NCI-H2196 (cell line): Measurements from ENCODE around the gene RPL13.
"Not testable (repeated sequence)": the region's sequence is repeated elsewhere in the genome, so short reads cannot be mapped to it uniquely, and the experiment has no call there.

Source experiments
- DNase-seq: peaks from one replicate; lab custom pipeline; 2025; ENCODE audit not compliant: unreplicated experiment; lab: John Stamatoyannopoulos, UW

RPL13 gene

DNA sequence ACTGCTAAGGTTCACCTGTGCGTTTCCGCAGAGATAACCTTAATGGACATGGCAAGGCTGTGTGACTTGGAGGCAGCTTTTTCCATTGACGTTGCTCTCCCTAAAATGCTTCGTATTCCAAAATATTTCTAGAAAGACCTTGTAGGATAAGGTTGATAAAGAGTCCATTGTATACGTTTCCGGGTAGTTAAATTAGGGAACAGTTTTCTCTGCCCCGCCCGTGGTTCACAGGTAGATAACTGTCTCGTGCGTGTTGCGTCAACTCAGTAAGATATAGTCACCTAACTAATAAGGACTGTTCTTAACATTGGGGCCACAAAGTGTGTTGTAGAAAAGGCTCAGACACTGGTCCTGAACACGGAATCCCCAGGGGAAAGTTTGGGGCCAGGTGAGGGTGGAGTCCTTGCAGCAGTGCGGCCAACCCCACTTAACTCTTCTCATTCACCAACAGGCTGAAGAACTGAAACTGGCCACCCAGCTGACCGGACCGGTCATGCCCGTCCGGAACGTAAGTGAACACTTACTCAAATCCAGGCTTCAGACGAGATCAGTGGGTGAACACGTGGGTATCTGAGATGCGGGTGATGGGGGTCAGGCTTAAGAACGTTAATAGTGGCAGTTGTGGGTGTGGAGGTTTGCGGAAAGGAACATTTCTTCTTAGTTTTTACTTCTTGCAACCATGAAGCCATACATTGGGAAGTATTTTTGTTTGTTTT lies 1.6 kb downstream of the RPL13 start:
- DNase-seq: no peak

DNA sequence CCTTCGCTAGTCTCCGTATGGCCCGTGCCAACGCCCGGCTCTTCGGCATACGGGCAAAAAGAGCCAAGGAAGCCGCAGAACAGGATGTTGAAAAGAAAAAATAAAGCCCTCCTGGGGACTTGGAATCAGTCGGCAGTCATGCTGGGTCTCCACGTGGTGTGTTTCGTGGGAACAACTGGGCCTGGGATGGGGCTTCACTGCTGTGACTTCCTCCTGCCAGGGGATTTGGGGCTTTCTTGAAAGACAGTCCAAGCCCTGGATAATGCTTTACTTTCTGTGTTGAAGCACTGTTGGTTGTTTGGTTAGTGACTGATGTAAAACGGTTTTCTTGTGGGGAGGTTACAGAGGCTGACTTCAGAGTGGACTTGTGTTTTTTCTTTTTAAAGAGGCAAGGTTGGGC lies 2.5 kb downstream of the RPL13 start:
- no peak for DNase-seq

DNA sequence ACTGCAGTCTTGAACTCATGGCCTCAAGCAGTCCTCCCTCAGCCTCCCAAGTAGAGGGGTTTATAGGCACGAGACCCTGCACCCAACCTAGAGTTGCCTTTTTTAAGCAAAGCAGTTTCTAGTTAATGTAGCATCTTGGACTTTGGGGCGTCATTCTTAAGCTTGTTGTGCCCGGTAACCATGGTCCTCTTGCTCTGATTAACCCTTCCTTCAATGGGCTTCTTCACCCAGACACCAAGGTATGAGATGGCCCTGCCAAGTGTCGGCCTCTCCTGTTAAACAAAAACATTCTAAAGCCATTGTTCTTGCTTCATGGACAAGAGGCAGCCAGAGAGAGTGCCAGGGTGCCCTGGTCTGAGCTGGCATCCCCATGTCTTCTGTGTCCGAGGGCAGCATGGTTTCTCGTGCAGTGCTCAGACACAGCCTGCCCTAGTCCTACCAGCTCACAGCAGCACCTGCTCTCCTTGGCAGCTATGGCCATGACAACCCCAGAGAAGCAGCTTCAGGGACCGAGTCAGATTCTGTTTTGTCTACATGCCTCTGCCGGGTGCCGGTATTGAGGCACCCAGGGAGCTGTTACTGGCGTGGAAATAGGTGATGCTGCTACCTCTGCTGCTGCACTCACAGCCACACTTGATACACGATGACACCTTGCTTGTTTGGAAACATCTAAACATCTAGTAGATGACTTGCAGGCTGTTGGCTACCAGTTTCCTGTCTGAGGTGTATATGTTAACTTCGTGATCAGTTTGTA lies 3.3 kb downstream of the RPL13 start:
- no peak for DNase-seq

DNA sequence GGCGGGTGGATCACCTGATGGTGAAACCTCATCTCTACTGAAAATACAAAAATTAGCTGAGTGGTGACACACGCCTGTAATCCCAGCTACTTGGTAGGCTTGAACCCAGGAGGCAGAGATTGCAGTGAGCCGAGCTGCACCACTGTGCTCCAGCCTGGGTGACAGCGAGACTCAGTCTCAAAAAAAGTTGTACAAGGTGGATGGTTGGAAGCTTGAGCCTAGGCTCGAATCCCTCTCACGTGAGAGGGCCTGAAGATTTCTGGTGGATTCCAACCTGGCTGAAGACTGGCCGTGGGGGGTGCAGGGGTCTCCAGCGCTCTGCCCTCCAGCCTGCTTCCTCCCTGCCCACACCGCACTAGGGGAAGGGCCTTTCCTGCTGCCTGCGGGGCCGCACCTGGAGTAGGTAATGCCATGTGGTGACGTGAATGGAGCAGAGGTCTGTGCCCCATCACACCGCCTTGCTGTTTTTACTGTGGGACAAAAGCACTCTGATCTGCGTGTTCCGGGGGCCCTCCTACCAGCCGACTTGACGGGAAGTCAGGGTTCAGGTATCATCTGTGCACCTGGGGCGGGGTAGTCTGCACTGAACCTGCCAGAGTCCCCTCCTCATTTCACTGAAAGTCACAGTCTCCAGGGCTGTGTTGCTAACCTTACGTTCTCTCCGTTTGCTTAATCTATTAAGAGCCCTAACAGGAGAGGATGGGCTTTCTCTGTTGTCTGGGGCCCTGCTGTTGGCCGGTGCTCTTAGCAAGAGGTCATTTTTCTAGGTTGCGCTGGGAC lies 4.2 kb downstream of the RPL13 start:
- DNase-seq: no peak

DNA sequence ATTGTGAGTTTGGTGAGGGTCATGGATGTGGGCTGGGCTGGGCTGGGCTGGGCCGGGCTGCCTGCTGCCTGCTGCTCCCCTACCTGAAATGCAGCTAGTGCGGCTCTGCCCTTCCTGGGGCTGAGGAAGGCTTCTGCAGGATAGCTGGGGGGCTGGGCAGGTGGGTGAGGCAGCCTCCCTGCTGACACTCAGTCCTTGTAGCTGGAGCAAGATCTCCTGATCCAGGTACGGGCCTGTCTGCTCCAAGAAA lies 4.7 kb downstream of the RPL13 start:
- DNase-seq: no peak

DNA sequence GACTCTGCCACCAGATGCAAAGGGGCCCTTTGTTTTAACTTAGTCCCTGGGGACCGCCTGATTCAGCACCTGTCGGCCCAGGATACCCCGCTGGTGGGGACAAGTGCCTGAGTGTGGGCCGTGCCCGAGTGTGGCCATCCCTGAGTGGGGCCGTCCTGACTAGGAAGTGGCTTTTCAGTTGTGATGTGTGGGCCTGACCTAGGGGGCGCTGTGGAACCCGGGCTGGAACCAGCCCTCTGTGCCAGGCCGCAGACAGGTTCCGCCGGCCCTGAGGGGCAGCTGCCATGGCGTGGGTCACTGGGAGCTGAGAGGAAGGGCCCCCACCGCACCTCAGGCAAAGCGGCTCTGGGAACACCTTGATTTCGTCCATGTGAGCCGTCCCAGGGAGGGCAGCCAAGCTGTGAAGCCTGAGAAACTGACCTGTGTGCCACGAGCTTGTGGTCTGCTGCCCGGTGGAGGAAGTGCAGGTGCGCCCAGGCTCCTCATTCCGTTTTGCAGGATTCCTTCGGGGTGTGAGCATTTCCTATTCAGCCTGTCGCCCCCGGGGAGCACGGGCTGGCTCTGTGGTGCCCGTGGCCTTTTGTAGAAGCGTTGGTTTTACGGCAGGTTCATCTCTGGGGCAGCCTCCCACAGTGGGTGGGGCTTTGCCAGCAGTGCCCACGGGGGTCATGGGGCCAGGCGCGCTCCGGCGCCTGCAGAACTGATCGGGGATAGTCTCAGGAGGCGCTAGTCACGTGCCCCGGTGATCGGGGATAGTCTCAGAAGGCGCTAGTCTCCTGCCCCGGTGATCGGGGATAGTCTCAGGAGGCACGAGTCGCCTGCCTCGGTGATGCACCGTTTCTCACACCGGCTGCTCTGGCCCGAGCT lies 5.3 kb downstream of the RPL13 start:
- DNase-seq: no peak

DNA sequence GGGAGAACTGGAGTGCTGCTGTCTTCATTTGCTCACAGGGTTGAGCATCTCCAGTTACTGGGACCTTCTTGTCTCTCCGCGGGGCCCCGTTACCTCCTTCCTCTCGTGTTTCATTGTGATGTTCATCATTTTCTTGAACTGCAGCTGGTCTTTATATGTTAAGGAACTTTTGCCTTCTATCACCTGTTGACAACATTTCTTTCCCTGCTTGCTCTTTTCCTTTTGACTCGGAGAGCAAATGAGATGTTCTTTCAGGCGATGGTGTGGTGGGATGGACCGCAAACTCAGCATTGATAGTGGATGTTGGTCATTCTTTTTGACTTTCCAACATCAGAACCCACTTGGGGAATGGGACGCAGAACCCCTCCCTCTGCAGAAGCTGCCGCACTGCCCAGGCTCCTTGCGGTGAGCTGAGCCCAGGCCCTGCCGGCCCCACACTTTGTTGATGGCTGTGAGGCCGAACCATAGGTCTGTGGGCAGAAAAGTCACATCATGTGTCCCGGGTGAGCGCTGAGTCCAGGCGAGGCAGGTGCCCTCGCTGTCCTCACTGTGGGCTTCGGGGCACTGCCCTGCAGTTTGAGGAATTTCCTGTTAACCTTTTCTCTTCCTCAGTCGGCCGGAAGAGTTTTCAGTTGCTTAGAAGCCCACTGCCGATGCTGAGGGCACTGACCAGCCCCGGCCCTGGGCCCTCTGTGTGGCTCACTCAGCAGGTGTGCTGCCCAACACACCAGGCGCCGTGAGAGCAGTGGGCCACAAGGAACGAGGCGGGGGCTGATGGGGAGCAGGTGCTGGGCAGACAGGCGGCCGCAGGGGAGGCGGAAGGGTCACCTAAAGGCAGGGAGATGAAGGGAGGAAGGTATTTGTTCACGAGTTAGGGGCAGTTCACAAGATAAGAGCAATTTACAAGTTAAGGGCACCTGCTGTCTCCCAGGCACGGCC lies 7.4 kb downstream of the RPL13 start:
- no peak for DNase-seq

DNA sequence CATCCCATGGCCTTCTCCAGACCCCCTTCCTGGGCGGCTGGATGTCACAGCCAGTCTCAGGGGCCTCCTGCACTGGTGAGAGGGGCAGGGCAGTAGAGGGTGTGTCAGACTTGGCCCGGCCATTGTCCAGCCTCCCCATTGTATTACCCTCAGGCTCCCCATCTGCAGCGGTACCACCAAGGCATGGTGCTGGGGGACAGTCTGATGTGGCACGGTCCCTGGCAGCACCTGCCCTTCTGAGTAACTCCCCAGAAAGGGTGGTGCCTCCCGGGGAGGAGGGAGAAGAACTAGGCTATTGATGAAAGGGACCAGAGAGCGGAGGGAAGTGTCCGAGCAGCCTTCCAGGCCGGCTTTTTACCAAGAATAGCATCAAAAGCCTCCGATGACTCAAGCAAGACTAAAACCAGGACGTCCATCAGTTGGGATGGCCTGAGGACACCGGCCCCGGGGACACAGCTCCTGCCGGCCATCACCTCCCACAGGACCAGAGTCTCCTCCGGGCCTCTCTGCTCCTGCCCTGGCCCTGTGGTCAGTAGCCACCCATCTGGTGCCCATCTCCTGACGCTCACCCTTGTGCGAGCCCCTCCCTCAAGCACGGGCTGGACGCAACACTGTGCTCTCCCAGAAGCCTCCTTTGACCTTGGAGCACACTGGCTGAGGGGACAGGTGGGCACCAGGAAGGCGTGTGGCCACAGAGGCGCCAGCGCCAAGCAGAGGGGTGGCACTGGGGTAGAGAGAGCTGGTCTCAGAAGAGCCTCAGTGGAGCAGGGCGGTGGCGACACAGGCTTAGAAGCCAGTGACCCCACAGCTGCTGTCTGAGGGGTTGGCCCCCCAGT lies 9.2 kb downstream of the RPL13 start:
- no peak for DNase-seq

DNA sequence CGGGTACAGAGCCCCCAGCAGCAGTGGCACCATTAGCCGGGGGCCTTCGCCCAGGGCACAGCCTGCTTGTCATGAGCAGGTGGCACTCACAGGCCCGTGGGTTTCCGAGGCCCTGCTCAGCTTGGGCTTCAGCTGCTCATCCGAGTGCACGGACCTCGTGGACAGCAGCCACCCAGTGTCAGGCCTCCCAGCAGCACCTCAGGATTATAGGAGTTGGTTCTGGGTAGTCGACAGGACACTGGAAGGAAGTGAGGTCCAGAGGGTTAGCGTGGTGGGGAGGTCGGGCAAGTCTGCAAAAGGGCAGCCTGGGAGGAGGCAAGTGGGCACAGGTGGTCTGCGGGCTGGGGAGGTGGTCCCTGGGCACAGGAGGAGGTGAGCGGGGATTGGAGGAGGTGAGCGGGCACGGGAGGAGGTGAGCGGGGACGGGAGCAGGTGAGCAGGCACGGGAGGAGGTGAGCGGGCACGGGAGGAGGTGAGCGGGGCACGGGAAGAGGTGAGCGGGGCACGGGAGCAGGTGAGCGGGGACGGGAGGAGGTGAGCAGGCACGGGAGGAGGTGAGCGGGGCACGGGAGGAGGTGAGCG lies 10.0 kb downstream of the RPL13 start:
- no peak for DNase-seq

DNA sequence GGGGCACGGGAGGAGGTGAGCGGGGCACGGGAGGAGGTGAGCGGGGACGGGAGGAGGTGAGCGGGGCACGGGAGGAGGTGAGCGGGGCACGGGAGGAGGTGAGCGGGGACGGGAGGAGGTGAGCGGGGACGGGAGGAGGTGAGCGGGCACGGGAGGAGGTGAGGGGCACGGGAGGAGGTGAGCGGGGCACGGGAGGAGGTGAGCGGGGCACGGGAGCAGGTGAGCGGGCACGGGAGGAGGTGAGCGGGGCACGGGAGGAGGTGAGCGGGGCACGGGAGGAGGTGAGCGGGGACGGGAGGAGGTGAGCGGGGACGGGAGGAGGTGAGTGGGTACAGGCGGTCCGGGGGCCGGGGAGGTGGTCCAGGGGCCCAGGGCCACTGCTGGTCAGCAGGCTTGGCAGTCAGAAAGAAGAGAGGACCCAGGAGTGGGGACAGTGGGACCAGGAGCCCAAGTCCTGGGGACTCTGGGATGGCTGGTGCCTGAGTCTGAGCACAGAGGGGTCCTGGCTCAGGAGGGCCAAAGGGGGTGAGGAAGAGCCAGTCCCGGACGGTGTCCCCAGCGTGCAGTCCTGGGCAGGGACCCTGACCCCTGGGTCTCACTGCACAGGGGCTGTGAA lies 10.6 kb downstream of the RPL13 start:
- DNase-seq: not testable (repeated sequence)

DNA sequence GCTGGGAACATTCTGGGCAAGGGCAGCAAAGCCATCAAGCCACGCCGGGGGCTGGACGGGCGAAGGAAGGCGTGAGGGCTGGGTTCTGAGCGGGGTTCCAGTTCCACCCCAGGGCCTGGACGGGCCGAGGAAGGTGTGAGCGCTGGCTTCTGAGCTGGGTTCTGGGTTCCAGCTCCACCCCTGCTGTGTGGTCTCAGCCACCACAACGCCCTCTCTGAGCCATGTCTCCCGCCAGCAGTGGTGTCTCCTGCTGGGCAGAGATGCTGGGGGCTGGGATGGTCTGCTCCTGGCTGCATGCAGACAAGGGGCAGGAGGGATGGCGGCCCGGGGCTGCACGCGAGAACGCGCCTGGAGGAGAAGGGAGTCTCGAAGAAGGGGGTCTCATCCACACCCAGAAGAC lies 11.2 kb downstream of the RPL13 start:
- DNase-seq: no peak

DNA sequence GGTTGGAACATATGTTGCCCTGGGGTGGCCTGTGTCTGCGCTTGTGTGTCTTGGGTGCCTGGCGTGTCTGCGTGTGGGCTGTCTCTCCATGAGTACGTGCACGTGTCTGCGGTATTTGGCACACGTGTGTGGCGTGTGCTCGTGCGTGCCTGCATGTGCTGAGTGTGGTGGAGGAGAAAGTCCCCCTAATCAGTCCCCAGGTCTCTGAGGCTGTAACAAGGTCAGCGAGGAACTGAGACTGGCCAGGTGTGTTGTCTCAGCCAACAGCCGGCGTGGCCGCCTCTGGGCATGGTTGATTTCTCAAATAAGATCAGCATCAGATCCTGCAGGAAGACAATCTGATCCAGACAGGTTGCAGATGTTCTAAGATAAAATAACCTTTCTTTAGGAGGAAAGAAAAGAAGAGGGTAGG lies 11.6 kb downstream of the RPL13 start:
- DNase-seq: no peak

DNA sequence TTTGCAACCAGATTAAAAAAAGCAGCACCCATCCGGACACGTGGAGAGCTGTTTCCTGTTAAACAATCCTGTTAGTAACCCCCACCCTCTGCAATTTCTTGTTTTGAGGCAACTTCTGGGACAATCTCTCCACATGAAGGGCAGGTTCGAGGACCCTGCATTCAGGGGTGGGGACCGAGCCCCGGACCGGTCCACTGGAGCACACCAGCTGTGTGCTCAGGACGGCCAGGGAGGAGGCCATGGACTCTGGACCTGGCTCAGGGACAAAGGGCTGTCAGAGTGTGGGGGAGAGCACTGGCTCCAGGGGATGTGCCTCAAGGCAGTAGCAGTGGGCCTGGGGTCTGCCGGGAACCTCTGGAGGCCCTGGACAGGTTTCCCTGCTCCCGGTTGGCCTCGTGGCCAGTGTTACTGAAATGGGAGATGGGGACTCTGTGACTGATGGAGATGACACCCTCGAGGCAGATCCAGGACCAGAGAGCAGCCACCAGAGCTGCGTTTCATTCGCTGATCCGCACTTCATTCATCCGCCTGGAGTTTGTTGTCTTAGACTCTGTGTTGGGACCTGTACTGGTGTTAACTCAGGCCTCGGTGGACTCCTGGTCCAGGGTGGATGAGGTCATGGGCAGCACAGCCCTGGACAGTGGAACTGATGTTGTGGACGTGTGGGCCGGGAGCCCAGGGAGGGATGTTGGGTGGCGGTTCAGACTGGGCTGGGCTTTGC lies 12.2 kb downstream of the RPL13 start:
- DNase-seq: no peak

DNA sequence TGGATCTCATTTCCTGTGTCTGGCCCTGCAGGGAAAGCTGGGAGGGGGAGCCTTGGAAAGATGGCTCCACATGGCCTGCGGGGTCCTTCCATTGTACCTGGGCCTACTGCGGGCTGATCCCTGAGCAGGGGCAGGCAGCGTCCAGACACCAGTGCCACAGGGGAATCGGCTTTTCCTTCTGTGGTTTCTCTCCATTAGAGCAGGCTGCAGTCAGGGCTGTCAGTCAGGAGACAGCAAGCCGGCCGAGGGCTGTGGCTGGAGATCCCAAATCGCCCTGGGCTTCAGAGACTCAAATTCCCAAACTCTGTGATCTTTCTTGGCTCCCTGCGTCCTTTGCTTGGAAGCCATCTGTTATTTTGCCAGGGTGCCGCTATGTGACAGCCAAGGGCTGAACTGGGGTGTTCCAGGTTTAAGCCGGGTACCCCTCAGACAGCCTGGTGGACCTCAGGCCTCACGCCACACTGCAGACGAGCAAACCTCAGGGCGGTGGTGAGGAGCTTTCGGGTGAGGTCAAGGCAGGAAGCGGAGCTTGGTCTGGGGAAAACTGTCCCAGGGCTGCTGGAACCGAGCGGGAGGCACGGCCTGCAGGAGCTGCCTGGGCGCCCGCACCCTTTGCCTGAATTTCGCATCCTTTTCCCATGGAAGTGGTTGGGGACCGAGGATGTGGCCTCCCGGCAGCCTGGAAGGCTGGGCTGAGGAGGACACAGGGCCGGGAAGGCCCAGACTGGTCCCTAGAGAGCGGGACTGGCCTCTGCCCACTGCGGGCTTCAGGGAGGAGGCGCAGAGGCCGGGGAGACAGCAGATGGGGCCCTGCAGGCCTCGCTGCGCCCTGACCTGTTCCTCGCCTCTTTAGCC lies 13.6 kb downstream of the RPL13 start:
- no peak for DNase-seq

DNA sequence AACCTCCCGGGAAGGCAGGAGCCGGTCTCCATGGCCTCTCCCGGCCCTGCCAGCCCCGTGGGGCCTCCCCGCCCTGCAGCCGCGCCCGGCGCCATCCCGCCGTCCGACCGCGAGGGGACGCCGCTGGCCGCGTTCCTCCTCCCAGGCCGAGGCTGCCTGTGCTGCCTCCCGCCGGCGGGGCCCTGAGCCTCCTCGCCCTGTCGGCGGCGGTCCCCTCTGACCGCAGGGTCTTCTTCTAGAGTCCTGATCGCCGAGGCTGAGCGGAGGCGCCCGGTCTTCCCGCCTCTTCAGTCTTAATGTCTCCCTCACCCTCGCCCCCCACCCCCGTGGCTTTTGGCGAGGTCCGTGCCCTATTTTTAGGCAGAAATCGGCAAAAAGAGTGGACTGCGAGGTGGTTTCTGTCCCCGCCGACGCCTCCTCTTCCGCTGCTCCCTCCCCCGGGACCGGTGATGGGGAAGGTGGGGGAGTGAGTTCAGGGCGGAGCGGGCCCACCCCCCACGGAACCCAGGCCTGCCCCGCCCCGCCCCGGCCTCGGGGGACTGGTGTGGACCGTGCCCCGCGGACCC lies 14.3 kb downstream of the RPL13 start:
- no peak for DNase-seq

DNA sequence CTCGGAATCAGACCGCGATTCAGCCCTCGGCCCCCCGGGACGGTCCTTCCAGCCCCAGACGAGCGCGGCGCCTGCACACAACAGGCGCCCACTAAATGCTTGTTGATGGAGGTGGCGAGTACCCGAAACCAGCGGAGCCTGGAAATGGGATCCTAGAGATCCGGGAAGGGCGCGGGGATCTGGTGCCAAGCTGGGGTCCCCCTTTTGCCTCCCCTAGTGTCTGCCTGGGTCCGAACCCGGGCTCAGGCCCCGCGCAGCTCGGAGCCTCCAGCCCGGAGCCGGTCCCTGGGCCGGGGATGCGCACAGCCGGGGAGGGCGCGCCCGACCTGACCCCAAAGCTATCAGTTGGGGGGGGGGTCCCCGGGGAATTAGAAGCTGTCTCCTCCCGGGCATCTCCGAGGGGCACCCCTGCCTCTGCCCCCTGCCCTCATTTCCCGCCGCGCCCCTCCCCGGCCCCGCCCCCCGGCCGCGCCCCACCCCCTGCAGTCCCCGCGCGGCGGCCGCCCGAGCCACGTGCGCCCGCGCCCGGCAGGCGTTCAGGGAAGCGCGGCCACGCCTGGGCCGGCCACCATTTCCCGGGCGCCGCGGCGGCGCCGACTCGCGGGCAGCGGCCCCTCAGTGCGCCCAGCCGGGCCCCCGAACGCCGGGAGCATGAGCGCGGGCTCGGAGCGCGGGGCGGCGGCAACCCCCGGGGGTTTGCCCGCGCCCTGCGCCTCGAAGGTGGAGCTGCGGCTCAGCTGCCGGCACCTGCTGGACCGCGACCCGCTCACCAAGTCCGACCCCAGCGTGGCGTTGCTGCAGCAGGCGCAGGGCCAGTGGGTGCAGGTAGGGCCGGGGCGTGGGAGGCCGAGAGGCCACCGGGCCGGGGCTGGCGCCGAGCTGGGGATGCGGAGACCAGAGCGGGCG lies 15.0 kb downstream of the RPL13 start, which contains the start of gene CPNE7:
CPNE7 (plus strand) TSS at position 512 of the 906 bp plus-strand sequence; CDS start at position 652, 140 bp downstream.
- DNase-seq: no peak
